Left colon (tissue), 2 donors: Measurements from ENCODE around the gene KCNG1. TPM values are rescaled to one million over a fixed set of nuclear protein-coding genes. Genes with fewer than 3 reads are reported as not detected.

Experiments
- ATAC-seq: fragments of 200-7000 bp; cut with Tn5 transposase; one replicate; pipeline ENCODE4 v1.9.1; 2020; ENCODE audit warnings: mild to moderate bottlenecking, moderate library complexity
- DNase-seq, 2 donors: peaks; one replicate each; pipeline ENCODE4 v3.0.0-alpha.2; 2020
- intact Hi-C, 2 donors: fragments of 100-400 bp; cut with DNase I in 1 of 2; cut with micrococcal nuclease in 1 of 2; formaldehyde crosslinking; loops; one replicate each; pipeline versions ENCODE4 v1.11.2 to v1.14.0; 2022; cut with DNase I, micrococcal nuclease
- total RNA-seq, 2 donors: library from RNA; stranded (reverse); fragmentation: NEBNext Ultra II Directional; extraction: Animal tissue kit (Norgen Biotek cat#: 25700); gene quantifications; one replicate each; pipeline ENCODE4 v1.2.1, GENCODE V29; 2021
- donor health status: DM: no; HTN: no; CAD: no.
- donor health status: DM: yes; HTN: yes; CAD: no.

KCNG1 gene
- total RNA-seq, 2 donors from 2014 or later = 2.3 to 15.2 TPM

DNA sequence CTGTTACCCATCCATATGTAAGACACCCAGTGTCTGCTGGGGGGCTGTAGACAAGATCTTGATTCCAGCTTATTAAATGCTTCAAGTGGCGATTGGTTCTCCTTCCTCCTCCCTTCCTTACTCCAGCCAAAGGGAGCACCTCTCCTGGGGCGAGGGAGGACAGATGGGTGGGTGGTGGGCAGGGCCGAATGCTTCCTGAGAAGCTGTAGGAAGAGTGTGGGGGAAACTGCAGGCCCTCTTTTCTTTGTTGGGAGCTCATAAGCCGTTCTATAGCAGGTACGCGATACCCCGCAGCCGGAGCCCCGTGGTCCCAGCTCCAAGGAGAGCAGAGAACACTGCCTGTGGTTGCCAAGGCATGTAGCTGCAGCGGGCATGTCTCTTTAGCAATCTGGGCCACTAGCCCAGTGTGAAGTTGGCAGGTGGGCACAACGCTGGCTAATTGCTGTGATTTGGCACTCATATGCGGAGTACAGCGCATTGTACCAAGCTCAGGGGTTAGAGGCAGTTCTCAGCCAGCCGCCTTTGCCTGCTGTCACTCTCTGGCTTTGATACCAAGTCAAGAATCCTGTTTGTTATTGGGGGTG lies 14.7 kb upstream of the KCNG1 start:
- no peak for ATAC-seq
- intact Hi-C loops = no loop called here
- DNase-seq = no peak

GRCh38 chr20:51036827-51037531 lies 14.1 kb upstream of the KCNG1 start:
- DNase-seq (no peak), ATAC-seq (no peak)
- intact Hi-C loops = no loop called here

GRCh38 chr20:51036226-51036625 lies 13.3 kb upstream of the KCNG1 start:
- intact Hi-C loops = no loop called here
- ATAC-seq = no peak
- DNase-seq = no peak

DNA sequence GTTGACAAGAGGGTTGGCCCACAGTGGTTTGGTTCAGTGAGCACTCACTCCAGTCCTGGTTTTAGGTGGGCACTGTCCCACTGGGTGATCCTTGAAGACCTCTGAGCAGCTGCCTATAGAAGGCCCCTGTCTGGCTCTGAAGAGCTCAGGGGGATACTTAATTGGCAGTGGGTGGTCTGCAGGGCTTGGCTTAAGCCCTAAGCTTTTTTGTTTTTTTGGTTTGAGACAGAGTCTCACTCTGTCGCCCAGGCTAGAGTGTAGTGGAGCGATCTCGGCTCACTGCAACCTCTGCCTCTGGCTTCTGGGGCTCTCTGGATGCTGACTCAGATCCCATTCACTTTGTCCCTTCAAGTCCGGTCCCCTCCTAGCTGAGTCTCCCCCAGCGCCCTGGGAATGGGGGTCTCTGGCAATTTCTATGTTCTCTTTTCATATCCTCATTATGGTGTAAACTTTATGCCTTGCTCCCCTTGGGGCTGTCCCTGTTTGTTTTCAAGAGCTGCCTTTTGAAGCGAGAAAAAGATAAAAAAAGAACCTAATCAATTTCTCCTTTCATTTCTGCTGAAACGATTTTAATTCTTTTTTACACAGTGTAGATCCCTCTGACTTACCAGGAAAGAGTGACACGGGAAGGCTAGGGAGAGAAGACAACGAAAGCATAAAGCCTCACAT lies 12.2 kb upstream of the KCNG1 start:
- ATAC-seq = no peak
- intact Hi-C loops = no loop called here
- no peak for DNase-seq

GRCh38 chr20:51034476-51034875 lies 11.6 kb upstream of the KCNG1 start:
- DNase-seq (no peak), ATAC-seq (no peak)
- intact Hi-C loops = no loop called here

DNA sequence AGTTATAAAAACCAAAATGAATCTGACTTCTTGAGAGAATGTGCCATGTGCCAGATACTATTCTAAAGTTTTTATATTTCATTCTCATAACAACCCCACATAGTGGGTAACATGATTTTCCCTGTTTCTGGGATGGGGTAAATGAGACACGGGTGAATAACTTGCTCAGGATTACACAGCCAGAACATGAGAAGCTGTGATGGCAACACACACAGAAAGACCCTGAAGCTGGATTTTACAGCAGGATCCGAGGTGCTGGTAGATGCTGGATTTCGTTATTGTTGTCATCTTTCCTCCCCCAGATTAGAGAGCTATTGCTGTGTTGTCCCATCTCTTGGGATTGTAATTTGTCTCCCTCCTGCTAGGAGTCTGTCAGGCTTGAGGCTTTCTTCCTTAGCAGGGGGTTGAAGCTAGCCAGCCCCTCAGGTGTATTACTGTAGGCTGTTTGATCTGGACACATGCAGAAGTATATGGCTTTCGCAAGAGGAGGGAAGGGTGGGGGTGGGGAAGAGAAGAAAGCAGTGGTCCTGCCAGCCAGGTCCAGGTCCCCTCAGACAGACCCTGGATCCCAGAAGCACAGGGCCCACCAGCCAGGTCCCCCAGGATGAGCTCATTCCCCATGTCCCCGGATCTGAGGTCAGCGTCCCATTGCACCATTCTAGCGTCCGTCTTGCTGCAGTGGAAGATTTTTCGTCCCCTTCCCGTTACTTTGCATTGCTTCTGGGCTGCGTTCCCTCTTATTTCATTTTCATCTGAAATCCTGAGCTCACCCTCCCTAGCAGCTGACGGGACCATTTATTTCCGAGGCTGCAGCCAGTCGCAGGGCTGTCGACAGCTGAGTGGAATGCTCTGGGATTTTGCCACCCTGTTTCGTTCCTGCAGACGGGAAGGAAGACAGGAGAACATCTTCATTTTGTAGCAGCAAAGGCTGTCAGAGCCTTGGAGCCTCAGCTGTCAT lies 7.3 kb upstream of the KCNG1 start:
- intact Hi-C loops = no loop called here
- no peak for ATAC-seq
- DNase-seq = no peak

GRCh38 chr20:51029556-51029955 lies 6.6 kb upstream of the KCNG1 start:
- DNase-seq = no peak
- no peak for ATAC-seq
- intact Hi-C loops = no loop called here

DNA sequence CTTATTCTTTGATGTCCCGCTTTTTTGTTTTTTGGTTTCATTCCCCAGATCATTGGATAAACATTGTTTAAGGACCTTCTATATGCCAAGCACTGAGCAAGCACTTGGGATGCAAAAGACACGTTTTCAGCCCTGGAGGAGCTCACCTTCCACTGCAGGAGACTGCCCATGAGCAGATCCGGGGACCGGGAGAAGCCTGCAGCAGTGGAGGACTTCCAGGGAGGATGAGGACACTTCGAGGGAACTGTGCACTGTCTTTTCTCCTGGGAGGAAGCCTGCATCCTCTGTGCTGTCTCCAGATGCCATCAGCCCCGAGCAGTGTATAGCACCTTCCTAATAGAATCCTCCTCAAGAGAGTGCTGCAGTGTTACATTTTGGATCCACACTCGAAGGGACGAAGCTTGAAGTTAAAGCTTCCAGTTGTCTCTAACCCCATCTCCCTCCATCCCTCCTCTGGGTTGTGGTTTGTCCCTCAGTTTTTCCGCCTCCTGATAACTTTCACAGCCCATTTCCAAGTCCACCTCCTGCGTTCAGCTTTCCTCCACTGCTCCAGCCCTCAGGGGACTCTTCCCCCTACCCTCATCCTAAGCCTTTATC lies 5.8 kb upstream of the KCNG1 start:
- ATAC-seq (no peak), DNase-seq (no peak)
- intact Hi-C loops = no loop called here

DNA sequence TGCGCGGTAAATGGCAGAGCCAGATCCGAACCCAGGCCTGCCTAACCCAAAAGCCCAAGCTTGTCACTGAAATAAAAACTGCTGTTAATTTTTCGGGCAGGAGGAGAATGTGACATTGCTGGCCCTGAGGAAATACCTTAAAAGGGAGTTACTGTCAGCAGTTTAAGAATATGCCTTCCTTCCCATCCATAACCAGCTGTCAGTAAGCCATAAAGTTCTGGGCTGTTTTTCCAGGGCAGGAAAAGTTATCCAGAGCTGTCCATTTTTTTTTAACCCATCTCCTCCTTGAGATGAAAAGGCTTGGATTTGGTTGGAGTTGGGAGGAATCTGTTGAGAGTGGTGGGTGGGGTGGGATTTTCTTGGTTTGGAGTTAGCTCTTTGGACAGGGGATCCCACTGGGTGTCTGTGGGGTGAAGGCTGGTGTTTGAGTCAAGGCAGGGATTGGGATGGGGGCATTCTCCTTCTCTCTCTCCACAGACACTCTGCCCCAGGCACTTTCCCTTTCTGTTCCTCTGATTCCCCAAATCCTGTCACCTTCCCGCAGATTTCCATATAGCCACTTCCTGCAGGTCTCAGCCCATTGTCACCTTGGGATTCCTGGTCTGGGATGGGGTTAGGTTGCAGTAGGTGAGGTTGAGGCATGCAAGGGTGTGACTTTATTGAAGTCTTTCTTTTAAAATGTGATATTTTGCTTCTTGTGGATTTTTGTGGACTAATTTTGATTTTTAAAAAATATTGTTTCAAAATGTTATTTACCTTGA lies 4.3 kb upstream of the KCNG1 start:
- intact Hi-C loops = no loop called here
- no peak for ATAC-seq
- DNase-seq = no peak

DNA sequence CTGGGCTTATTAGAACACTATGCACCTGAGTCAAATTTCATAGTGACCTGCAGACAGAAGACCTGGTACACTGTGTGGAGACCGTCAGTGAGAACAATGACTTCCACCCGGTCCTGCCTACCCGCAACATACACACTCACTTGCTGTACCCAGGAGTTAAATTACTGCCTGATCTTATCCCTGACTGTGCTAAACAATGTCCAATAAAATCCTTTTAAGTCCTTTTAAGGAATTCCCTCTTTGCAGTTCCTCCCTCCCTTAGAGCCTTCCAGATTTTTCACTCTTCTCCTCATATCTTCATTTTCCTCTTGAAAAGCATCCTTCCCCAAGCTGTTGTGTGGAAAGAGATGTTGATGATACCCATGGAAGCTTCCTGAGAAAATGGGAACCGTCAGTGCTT lies 3.4 kb upstream of the KCNG1 start:
- ATAC-seq = no peak

DNA sequence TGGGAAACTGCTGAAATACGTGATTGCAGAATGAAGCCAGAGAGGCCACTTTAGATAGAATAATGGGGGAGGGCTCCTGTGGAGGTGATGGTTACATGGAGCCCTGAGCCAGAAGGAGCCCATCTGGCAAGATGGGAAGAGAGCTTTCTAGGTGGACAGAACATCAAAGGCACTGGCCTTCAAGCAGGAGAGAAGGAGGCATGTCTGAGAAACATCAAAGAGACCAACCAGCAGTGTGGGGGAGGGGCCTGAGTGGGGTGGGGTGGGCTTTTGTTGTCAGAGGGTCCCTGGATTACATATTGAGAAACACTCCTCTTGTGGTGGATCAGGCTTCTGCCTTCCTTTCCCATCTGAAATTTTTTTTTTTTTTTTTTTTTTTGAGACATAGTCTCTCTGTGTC lies 1.9 kb upstream of the KCNG1 start:
- intact Hi-C loops = no loop called here
- no peak for DNase-seq
- ATAC-seq = no peak

More for the DNA sequence above, 3.4 kb upstream of the KCNG1 start:
- intact Hi-C loops = no loop called here
- DNase-seq = no peak

DNA sequence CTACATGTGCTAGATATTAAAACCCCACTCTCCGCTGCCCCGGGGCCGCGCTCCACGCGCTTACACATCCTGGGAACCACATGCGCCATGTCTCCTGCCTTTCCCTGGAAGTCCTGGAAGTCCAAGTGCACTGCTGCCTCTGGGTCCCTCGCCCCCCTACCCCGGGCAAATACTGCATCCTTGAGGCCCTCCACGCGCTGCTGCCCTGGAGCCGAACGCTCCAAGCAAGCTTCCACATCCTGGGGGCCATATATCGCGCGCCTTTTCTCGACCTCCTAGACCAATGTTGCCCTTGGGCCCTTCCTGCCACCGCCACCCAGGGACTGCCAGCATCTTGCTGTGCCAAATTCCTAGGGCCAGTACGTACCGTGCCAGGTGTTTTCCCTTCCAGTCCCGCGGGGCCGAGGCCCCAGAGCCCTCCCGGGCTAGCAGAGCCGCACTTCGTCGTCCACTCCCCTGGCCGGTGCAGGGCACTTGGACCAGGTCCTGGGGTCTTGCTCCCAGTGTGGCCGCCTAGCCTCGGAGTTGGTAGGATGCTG lies 779 bp upstream of the KCNG1 start:
- no peak for ATAC-seq
- intact Hi-C loops = no loop called here
- no peak for DNase-seq

DNA sequence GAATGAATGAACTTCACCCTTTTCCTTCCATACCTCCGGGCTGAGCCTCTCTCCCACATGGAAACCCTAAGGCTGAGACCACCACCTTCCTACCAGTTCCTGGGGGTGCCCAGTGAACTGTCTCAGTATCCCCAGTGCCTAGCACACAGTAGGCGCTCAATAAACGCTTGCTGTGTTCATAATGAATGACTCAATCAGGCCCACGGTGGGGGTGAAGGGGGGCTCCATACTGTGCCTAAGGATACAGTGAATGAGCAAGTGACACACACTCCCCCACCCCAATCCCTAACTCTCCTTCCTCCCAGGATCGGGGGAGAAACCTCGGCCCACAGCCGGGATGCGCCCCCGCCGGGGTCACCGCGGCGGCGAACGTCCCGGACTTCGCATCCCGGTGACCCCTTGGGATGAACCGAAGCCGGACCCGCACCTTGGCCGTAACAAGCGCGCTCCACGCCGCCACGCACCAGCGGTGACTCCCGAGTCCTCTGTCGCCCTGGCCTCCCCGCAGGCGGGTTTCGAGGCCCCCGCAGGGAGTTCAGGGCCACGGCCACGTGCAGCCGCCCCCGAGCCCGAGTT lies 592 bp downstream of the KCNG1 start:
- intact Hi-C loops = no loop called here
- DNase-seq (no peak), ATAC-seq (peak; percentile 24)

DNA sequence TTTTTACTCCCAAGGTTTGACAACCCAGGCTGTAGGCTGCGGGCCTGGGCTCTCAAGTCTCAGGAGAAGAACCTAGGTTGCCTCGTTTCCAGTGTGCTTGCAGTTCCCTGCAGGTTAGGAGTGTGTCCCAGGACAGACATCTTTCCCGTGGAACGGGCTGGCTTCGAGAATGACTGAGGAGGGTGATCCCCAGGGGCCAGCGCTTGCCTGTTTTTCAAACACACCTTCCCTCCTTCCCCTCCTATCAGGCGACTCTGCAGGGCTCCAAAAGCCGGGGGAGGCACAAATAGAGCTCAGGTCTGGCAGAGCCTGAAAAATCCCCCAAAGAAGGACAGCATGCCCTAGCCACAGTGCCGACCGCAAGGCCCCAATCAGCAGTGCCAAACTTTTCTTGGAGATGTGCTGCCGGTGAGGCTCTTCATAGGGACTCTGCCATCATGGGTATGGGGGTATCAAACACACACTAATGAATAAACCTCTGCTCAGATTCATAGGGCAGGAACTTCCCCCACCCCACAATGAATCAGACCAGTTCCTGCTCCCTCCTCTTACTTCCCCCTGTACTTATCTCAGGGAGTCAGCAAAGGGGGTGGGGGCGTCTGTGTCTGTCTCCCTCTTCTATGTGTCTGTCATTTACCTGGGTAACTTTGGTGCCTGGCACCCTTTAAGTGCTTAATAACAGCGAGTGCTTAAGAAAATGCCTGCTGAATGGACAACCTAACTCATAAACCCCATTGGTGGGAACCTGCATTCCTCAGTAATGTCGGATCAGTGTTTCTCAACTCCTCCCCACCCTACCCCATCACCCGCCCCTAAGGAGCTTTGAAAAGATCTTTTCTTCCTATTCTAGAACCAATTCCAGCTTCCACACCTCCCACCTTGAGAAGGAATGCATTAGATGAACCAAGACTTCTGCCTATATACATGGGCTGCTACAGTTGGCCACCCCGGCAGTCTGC lies 1.6 kb downstream of the KCNG1 start:
- DNase-seq (no peak), ATAC-seq (no peak)
- intact Hi-C loops = no loop called here

DNA sequence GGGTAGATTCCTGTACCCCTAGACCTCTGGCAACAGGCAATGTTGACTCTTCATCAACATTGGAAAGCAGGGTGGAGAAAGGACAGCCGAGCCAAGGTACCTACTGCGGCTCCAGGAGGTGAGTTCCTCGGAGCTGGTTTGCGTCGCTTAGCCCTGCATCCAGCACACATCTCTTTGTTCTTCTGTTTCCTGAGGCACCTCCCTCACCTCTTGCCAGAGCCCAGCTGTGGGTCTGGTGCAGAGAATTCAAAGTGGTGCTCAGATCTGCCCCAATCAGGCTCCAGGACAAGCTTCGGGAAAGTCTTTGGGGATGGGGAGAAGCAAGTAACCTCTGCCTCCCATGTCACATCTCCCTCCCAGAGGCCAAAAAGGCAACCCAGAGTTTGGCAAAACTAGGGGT lies 2.2 kb downstream of the KCNG1 start:
- intact Hi-C loops = no loop called here
- no peak for ATAC-seq
- no peak for DNase-seq

- intact Hi-C loops = no loop called here
- no peak for DNase-seq
- no peak for ATAC-seq
These were observed 3.0 kb downstream of the KCNG1 start for GRCh38 chr20:51019656-51020592.
